Mammary epithelial cell (primary cell): ENCODE measurements around the gene VSX2.

ENCODE experiments used
- EZH2 ChIP-seq: IDR thresholded peaks from 2 replicates; pipeline ENCODE4 v1.6.1; 2012; ENCODE audit warnings: low read length, inconsistent platforms, borderline replicate concordance
- TF ChIP-seq, protein P1 (sequence below), 2 donors: IDR thresholded peaks in 1 of 2; conservative IDR thresholded peaks in 1 of 2; 2 replicates each; pipeline ENCODE4 v1.5.1; 2011 to 2012; ENCODE audit warnings: inconsistent platforms in 2 of 2, low read length in 2 of 2, mild to moderate bottlenecking in 2 of 2, control low read depth in 1 of 2, low read depth in 1 of 2; ENCODE audit not compliant: insufficient read depth in 1 of 2; ENCODE audit errors: extremely low read depth in 1 of 2

DNA sequence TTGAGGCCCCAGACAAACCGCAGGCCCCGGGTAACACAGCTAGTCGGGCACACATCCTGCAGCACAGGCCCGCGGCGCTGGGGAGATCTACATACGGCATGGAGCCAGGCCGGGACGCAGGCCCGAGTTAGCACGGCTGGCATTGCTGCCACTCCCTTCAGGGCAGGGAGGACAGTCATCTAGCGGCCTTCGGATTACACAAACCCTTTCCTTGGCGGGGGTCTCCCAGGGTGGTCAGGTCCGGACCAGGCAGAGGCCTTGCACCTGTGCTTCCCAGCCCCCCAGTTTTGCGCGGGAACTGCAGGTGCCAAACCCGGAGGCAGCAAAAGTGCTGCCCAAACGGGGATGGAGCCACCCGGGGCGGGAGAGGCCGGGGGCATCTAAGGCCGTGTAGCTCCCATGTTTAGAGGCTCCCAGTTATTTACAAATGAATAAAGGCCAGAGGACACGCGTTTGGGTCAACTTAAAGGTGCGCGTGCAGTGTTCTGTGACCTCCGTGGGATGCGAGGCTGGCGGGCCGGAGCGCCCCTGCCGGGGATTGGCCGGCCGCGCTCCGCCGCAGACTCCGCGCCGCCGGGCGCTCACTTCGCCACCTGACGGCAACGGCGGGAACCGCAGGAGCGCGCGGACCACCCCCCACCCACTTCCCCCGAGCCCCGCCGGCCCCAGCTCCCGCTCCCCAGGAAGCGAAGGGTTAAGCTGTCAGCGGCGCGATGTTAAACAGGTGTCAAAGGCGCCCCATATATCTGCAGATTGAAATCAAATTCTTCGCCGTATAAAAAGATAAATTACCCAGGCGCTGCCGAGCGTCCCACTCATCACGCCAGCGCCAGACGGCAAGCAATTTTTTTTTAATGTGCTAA is 18.1 kb downstream of the VSX2 start:
- no peak for TF ChIP-seq EZH2
- TF ChIP-seq, protein P1, sequence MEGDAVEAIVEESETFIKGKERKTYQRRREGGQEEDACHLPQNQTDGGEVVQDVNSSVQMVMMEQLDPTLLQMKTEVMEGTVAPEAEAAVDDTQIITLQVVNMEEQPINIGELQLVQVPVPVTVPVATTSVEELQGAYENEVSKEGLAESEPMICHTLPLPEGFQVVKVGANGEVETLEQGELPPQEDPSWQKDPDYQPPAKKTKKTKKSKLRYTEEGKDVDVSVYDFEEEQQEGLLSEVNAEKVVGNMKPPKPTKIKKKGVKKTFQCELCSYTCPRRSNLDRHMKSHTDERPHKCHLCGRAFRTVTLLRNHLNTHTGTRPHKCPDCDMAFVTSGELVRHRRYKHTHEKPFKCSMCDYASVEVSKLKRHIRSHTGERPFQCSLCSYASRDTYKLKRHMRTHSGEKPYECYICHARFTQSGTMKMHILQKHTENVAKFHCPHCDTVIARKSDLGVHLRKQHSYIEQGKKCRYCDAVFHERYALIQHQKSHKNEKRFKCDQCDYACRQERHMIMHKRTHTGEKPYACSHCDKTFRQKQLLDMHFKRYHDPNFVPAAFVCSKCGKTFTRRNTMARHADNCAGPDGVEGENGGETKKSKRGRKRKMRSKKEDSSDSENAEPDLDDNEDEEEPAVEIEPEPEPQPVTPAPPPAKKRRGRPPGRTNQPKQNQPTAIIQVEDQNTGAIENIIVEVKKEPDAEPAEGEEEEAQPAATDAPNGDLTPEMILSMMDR (conservative IDR thresholded peaks at IDR 0.05 in 1 of 2, IDR thresholded peaks at IDR 0.05 in 1 of 2; ENCODE audit: extremely low read depth in 1 of 2, insufficient read depth in 1 of 2, low read depth in 1 of 2, low read length in 2 of 2): peak; percentile 60 to 63
